Upper lobe of right lung (tissue), 1 donor: ENCODE results near the gene ZNF329. TPM values are rescaled to one million over a fixed set of nuclear protein-coding genes. Genes with fewer than 3 reads are reported as not detected.

Experiments used
- ATAC-seq: fragments of 200-7000 bp; cut with Tn5 transposase; one replicate; pipeline ENCODE4 v1.9.1; 2020; ENCODE audit warnings: mild to moderate bottlenecking, moderate library complexity
- DNase-seq: peaks from one replicate; pipeline ENCODE4 v3.0.0-alpha.2; 2020
- H3K27ac ChIP-seq: fragments of 200-600 bp; one replicate; pipeline ENCODE4 v1.8.0; 2022
- H3K27me3 ChIP-seq: fragments of 200-600 bp; one replicate; pipeline ENCODE4 v1.8.0; 2022; ENCODE audit warnings: mild to moderate bottlenecking
- H3K36me3 ChIP-seq: fragments of 200-600 bp; one replicate; pipeline ENCODE4 v1.8.0; 2022
- H3K4me1 ChIP-seq: fragments of 200-600 bp; one replicate; pipeline ENCODE4 v1.8.0; 2022
- H3K4me3 ChIP-seq: fragments of 200-600 bp; one replicate; pipeline ENCODE4 v1.8.0; 2022; ENCODE audit warnings: mild to moderate bottlenecking
- H3K9me3 ChIP-seq: fragments of 200-600 bp; one replicate; pipeline ENCODE4 v1.8.0; 2022
- intact Hi-C: fragments of 100-400 bp; cut with DNase I; formaldehyde crosslinking; loops from one replicate; pipeline ENCODE4 v1.11.0; 2022
- total RNA-seq: library from RNA; stranded (reverse); fragmentation: NEBNext Ultra II Directional; extraction: Animal tissue kit (Norgen Biotek cat#: 25700); gene quantifications from one replicate; pipeline ENCODE4 v1.2.1, GENCODE V29; 2021
- TF ChIP-seq, protein P1 (sequence below): fragments of 200-600 bp; IDR thresholded peaks from one replicate; pipeline ENCODE4 v1.8.0; 2022; ENCODE audit warnings: antibody characterized with exemption
- donor health status: DM: no; HTN: yes; CAD: no; lungs with severe emphysema.

Gene ZNF329
- total RNA-seq, 1 donor from 2014 or later = 7.4 TPM

GRCh38 chr19:58079792-58080191 lies 70.8 kb downstream of the ZNF329 start:
- H3K36me3 ChIP-seq = no peaks in the 10 kb centered on the region
- intact Hi-C loops = no loop called here
- H3K4me3 ChIP-seq = no peak overlapping the region
- TF ChIP-seq, protein P1, sequence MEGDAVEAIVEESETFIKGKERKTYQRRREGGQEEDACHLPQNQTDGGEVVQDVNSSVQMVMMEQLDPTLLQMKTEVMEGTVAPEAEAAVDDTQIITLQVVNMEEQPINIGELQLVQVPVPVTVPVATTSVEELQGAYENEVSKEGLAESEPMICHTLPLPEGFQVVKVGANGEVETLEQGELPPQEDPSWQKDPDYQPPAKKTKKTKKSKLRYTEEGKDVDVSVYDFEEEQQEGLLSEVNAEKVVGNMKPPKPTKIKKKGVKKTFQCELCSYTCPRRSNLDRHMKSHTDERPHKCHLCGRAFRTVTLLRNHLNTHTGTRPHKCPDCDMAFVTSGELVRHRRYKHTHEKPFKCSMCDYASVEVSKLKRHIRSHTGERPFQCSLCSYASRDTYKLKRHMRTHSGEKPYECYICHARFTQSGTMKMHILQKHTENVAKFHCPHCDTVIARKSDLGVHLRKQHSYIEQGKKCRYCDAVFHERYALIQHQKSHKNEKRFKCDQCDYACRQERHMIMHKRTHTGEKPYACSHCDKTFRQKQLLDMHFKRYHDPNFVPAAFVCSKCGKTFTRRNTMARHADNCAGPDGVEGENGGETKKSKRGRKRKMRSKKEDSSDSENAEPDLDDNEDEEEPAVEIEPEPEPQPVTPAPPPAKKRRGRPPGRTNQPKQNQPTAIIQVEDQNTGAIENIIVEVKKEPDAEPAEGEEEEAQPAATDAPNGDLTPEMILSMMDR = no peak
- H3K4me1 ChIP-seq = no peaks in the 10 kb centered on the region
- no peak for DNase-seq
- ATAC-seq = no peak
- no peak overlapping the region for H3K27ac ChIP-seq
- H3K27me3 ChIP-seq = no peaks in the 10 kb centered on the region
- peaks cover 38% of the 10 kb centered on the region for H3K9me3 ChIP-seq

Other genes starting within 250 kb of the ZNF329 start
- gene ZNF417, start 234.2 kb downstream of the ZNF329 start, total RNA-seq = 17.7 TPM
- gene ZNF418, start 215.4 kb downstream of the ZNF329 start, total RNA-seq = 5.0 TPM
- gene ZNF256, start 203.1 kb downstream of the ZNF329 start, total RNA-seq = 5.8 TPM
- gene C19orf18, start 176.3 kb downstream of the ZNF329 start, total RNA-seq = 0.90 TPM
- 15.4 TPM for gene ZNF606, start 148.0 kb downstream of the ZNF329 start, total RNA-seq
- gene ZSCAN1, start 116.8 kb downstream of the ZNF329 start, total RNA-seq = not detected
- 4.1 TPM for gene ZNF135, start 91.5 kb downstream of the ZNF329 start, total RNA-seq
- 47.3 TPM for gene ZSCAN18, start 52.6 kb downstream of the ZNF329 start, total RNA-seq
- gene ZNF274, start 32.3 kb upstream of the ZNF329 start, total RNA-seq = 31.9 TPM
- gene ZNF544, start 78.1 kb upstream of the ZNF329 start, total RNA-seq = 27.0 TPM
- 6.0 TPM for gene ZNF8, start 128.2 kb upstream of the ZNF329 start, total RNA-seq
- gene ERVK3-1, start 154.6 kb upstream of the ZNF329 start, total RNA-seq = 34.8 TPM
- 4.0 TPM for gene ZSCAN22, start 176.2 kb upstream of the ZNF329 start, total RNA-seq
- 12.7 TPM for gene A1BG, start 202.7 kb upstream of the ZNF329 start, total RNA-seq
- gene ZNF497, start 212.0 kb upstream of the ZNF329 start, total RNA-seq = 1.4 TPM
- gene ZNF837, start 230.2 kb upstream of the ZNF329 start, total RNA-seq = 1.6 TPM
- gene RPS5, start 236.5 kb upstream of the ZNF329 start, total RNA-seq = 721 TPM
- 0.55 TPM for gene RNF225, start 244.9 kb upstream of the ZNF329 start, total RNA-seq